Esophagus muscularis mucosa (tissue), 4 donors: ENCODE results near the gene COA3. TPM values are rescaled to one million over a fixed set of nuclear protein-coding genes. Genes with fewer than 3 reads are reported as not detected.

Source experiments
- DNase-seq: peaks from one replicate; pipeline ENCODE4 v3.0.0-alpha.2; 2017; ENCODE audit errors: extremely low spot score
- H3K27ac ChIP-seq, 4 donors: fragments of 200-600 bp; sonication (generic); replicated peaks in 1 of 4; 1 replicate in 3 of 4; 2 replicates in 1 of 4; pipeline ENCODE4 v1.5.1; 2016 to 2019; ENCODE audit warnings: mild to moderate bottlenecking in 1 of 4
- H3K27me3 ChIP-seq, 4 donors: fragments of 200-600 bp; sonication (generic); one replicate each; pipeline versions ENCODE4 v1.5.1 to v1.6.0; 2016 to 2019
- H3K36me3 ChIP-seq, 4 donors: fragments of 200-600 bp; sonication (generic); one replicate each; pipeline ENCODE4 v1.5.1; 2016 to 2019
- H3K4me1 ChIP-seq, 4 donors: fragments of 200-600 bp; sonication (generic); one replicate each; pipeline ENCODE4 v1.5.1; 2016 to 2019
- H3K4me3 ChIP-seq, 4 donors: fragments of 200-600 bp; sonication (generic); 1 replicate in 2 of 4; 2 replicates in 2 of 4; pipeline ENCODE4 v1.5.1; 2016 to 2019; ENCODE audit warnings: mild to moderate bottlenecking in 4 of 4, moderate library complexity in 1 of 4
- H3K9me3 ChIP-seq, 4 donors: fragments of 200-600 bp; sonication (generic); 1 replicate in 3 of 4; 2 replicates in 1 of 4; pipeline ENCODE4 v1.5.1; 2016 to 2019
- EP300 ChIP-seq: sonication (generic); formaldehyde crosslinking; IDR thresholded peaks from one replicate; pipeline ENCODE4 v1.6.1; 2017; ENCODE audit warnings: antibody characterized with exemption
- POLR2A ChIP-seq: fragments of 450-650 bp; IDR thresholded peaks from one replicate; pipeline ENCODE4 v1.6.1; 2017; ENCODE audit warnings: antibody characterized with exemption, moderate library complexity, mild to moderate bottlenecking, low read depth
- POLR2AphosphoS5 ChIP-seq, 2 donors: sonication (generic); formaldehyde crosslinking; IDR thresholded peaks; one replicate each; pipeline ENCODE4 v1.6.1; 2017; ENCODE audit warnings: antibody characterized with exemption in 2 of 2
- WGBS: methylation state at CpG from one replicate; pipeline ENCODE4 v1.1.5; 2018; 5-methylcytosine and 5-hydroxymethylcytosine counted together
- intact Hi-C: fragments of 100-400 bp; cut with DNase I; formaldehyde crosslinking; loops from one replicate; pipeline ENCODE4 v1.15.1; 2023
- total RNA-seq, 4 donors: library from RNA; depleted of rRNA; stranded (reverse); fragments of >200 nt; gene quantifications; one replicate each; pipeline versions ENCODE4 v1.1.0 to v1.2.1, GENCODE V29; 2016
- TF ChIP-seq, protein P1 (sequence below), 3 experiments: fragments of 200-600 bp in 2 of 3; fragments of 450-650 bp in 1 of 3; sonication (generic) in 2 of 3; IDR thresholded peaks; one replicate each; pipeline ENCODE4 v1.5.1; 2017 to 2019; ENCODE audit warnings: antibody characterized with exemption in 3 of 3, mild to moderate bottlenecking in 2 of 3, moderate library complexity in 1 of 3

Gene COA3, protein sequence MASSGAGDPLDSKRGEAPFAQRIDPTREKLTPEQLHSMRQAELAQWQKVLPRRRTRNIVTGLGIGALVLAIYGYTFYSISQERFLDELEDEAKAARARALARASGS
- total RNA-seq: 10 to 100 TPM; 65.9 to 74.6 (median 68.3) TPM

DNA sequence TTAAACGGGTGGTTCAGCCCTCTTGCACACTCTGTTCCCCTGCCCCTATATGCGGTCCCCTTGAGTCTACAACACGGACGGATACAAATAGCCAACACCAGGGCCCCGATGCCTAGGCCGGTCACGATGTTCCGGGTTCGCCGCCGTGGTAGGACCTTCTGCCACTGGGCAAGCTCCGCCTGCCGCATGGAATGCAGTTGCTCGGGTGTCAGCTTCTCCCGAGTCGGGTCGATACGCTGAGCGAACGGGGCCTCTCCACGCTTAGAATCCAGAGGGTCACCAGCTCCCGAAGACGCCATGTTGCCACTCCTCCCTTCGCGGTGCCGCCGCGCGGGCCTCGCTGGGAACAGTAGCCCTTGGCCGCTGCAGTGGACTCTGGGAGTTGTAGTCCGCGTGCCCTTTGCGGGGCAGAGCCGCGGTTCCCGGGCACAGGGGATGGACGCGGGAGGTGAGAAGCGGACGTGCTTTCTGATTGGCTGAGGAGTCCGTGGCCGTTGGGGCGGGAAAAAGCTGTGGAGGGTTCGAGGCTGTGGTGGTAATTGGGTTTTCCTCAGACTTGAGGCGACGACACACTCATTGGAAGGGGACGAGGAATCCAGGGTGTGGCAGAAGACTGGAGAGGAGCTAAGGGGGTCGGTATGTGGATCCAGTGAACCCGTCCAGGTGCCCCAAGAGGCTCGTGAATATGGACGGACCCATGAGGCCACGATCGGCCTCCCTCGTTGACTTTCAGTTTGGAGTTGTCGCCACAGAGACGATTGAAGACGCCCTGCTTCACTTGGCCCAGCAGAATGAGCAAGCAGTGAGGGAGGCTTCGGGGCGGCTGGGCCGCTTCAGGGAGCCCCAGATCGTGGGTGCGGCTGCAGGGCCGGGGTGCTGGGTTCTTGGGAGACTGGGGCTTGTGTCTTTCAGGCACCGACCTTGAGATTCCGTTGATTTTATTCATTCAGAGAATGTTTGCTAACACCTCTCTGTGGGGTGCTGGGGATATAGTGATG, at the start of gene COA3, which contains the start of gene CNTD1:
TSS of gene COA3 (minus strand) at position 322 of the 998 bp plus-strand sequence. CDS start at position 299, 23 bp downstream.
TSS of gene CNTD1 (plus strand) at position 479 of the 998 bp plus-strand sequence. CDS start at position 686, 207 bp downstream.
- WGBS: 46% methylated on average over 38 of the region's 66 CpGs
- peak; percentile 75 to 85 for TF ChIP-seq POLR2AphosphoS5 (IDR thresholded peaks at IDR 0.05)
- TF ChIP-seq EP300: no peak
- Histone ChIP-seq H3K4me1 (peaks cover 15 to 37% (median 35%) of the 10 kb centered on the region in 4 donors), H3K9me3 (no peaks in the 10 kb centered on the region), H3K4me3 (peak within 1 kb of the TSS; percentile 72 to 94 (median 86)), H3K36me3 (peaks cover 0 to 23% (median 14%) of the 10 kb centered on the region in 4 donors), H3K27ac (peak within 1 kb of the TSS; percentile 80 to 82 (median 80)), H3K27me3 (no peaks in the 10 kb centered on the region)
- intact Hi-C loops: no loop called here
- DNase-seq: peak; percentile 94

DNA sequence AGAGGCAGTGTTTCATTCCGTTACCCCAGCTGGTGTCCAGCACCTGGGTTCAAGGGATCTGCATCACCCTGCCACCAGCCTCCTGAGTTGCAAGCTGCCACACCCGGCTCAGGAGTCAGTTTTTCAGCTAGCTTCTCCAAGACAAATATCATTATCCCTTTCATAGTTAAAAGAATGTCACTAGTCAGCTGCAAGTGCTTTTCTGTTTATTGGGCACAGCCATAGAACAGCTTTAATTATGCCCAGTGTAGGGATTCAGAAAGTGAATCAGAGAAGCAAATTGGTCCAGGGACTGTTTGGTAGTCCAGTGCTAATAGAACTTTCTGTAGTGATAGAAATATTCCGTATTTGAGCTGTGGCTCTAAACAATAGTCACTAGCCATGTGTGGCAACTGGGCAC, 49.6 kb upstream of the COA3 start:
- Histone ChIP-seq H3K4me3 (no peak overlapping the region), H3K4me1 (peaks cover 15 to 61% (median 51%) of the 10 kb centered on the region in 4 donors), H3K36me3 (peaks cover 0 to 27% (median 23%) of the 10 kb centered on the region in 4 donors), H3K27ac (no peak overlapping the region), H3K9me3 (no peaks in the 10 kb centered on the region), H3K27me3 (no peaks in the 10 kb centered on the region)
- intact Hi-C loops: no loop called here
- DNase-seq: no peak
- 86% methylated on average over 3 of the region's 3 CpGs for WGBS
- TF ChIP-seq POLR2A: no peak
- TF ChIP-seq POLR2AphosphoS5 (IDR thresholded peaks at IDR 0.05): no peak
- TF ChIP-seq, protein P1, sequence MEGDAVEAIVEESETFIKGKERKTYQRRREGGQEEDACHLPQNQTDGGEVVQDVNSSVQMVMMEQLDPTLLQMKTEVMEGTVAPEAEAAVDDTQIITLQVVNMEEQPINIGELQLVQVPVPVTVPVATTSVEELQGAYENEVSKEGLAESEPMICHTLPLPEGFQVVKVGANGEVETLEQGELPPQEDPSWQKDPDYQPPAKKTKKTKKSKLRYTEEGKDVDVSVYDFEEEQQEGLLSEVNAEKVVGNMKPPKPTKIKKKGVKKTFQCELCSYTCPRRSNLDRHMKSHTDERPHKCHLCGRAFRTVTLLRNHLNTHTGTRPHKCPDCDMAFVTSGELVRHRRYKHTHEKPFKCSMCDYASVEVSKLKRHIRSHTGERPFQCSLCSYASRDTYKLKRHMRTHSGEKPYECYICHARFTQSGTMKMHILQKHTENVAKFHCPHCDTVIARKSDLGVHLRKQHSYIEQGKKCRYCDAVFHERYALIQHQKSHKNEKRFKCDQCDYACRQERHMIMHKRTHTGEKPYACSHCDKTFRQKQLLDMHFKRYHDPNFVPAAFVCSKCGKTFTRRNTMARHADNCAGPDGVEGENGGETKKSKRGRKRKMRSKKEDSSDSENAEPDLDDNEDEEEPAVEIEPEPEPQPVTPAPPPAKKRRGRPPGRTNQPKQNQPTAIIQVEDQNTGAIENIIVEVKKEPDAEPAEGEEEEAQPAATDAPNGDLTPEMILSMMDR (IDR thresholded peaks at IDR 0.05): no peak
- no peak for TF ChIP-seq EP300

DNA sequence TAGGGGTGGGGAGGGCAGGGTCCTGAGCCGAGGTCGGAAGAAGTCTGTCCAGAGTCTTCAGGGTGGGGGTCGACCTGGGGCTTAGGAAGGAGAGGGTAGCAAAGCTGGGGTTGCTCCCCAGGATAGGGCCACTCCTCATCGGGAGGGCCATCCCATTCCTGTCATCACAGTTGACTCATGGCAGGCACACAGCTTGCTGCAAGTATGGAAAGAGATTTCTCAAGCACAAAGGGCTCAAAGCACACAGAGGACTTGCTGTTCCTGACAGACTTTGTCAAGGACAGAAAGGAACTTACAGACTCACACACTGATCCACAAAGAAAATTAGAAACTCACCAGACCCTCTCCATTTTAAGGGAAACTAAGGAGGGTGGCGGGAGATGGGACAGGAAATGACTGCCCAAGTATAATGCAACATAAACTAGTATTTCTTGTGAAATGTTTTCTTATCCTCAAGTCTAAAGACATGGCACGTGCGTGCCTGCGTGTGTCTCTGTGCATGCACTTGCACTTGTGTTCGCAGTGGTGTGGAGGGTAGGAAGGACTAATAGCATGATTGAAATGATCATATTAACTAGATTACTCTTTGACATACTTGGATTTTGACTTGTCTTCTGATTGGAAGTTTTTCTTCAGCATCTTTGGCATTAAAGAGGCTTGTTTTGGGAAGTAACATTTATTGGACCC, 48.2 kb upstream of the COA3 start:
- no peaks in the 10 kb centered on the region for H3K9me3 ChIP-seq
- TF ChIP-seq POLR2AphosphoS5 (IDR thresholded peaks at IDR 0.05): peak; percentile 41 to 70
- TF ChIP-seq EP300: no peak
- TF ChIP-seq POLR2A: no peak
- TF ChIP-seq, protein P1 (IDR thresholded peaks at IDR 0.05): no peak
- peaks cover 2 to 41% (median 37%) of the 10 kb centered on the region in 4 donors for H3K36me3 ChIP-seq
- peaks cover 15 to 52% (median 50%) of the 10 kb centered on the region in 4 donors for H3K4me1 ChIP-seq
- H3K27me3 ChIP-seq: no peaks in the 10 kb centered on the region
- H3K27ac ChIP-seq: peak overlapping the region; percentile 40 to 66 (median 55)
- no peak for DNase-seq
- H3K4me3 ChIP-seq: no peak overlapping the region
- WGBS: 66% methylated on average over 9 of the region's 9 CpGs
- intact Hi-C loops: no loop called here

DNA sequence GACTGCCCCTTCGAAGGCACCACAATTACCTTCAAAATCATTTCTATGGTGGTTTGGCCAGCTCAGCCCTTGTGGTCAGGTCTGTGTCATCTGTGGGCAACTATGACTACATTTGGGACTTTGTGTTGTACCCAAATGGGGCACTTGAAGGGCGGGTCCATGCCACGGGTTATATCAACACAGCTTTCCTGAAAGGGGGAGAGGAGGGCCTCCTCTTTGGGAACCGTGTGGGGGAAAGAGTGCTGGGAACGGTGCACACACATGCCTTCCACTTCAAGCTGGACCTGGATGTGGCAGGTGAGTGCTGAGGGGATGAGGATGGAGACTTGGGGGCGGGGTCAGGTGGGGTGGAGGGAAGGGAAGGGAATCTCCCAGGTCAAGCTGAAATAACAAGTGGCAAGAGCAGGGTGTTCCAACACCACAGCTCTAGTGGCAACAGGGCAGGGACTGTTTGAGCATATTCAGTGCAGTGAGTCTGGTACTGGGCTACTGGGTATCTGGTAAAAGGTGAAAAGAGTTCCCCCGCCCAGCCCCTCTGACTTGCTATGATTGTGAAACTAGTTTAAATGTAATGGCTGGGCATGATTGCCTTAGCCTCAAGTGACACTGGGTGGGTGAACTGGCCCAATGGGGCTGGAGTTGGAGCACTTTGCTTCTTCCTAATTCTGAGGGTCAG, 47.6 kb upstream of the COA3 start:
- 70% methylated on average over 7 of the region's 7 CpGs for WGBS
- H3K27ac ChIP-seq: peak overlapping the region; percentile 40 to 66 (median 55)
- intact Hi-C loops: loop anchor here (2.0 kb wide), 1 partner anchor 91 kb away; no protein-coding TSS in a partner anchor
- no peak for DNase-seq
- H3K4me1 ChIP-seq: peaks cover 15 to 52% (median 49%) of the 10 kb centered on the region in 4 donors
- no peak for TF ChIP-seq EP300
- TF ChIP-seq POLR2AphosphoS5 (IDR thresholded peaks at IDR 0.05): no peak
- TF ChIP-seq POLR2A: no peak
- TF ChIP-seq, protein P1 (IDR thresholded peaks at IDR 0.05): no peak
- H3K4me3 ChIP-seq: no peak overlapping the region
- no peaks in the 10 kb centered on the region for H3K27me3 ChIP-seq
- peaks cover 6 to 48% (median 43%) of the 10 kb centered on the region in 4 donors for H3K36me3 ChIP-seq
- H3K9me3 ChIP-seq: no peaks in the 10 kb centered on the region
